Body of pancreas (tissue), 4 donors: ENCODE results near the gene SLC25A13. TPM values are rescaled to one million over a fixed set of nuclear protein-coding genes. Genes with fewer than 3 reads are reported as not detected.

Experiments
- ATAC-seq: fragments of 150-250 bp; one replicate; pipeline ENCODE4 v1.9.1; 2016
- DNase-seq, 4 donors: peaks; one replicate each; pipeline ENCODE4 v3.0.0-alpha.2; 2019
- H3K27ac ChIP-seq, 4 donors: fragments of 200-600 bp; sonication (generic); 1 replicate in 3 of 4; 2 replicates in 1 of 4; pipeline versions ENCODE4 v1.5.1 to v1.6.1; 2016 to 2019; ENCODE audit warnings: mild to moderate bottlenecking in 1 of 4, mixed read lengths in 1 of 4, moderate library complexity in 1 of 4
- H3K27me3 ChIP-seq, 2 donors: fragments of 200-600 bp; sonication (generic); one replicate each; pipeline ENCODE4 v1.6.0; 2016; ENCODE audit warnings: mild to moderate bottlenecking in 1 of 2
- H3K36me3 ChIP-seq, 2 donors: fragments of 200-600 bp; sonication (generic); replicated peaks in 1 of 2; 2 replicates each; pipeline ENCODE4 v1.5.1; 2016; ENCODE audit warnings: low read depth in 2 of 2; ENCODE audit not compliant: insufficient read depth in 1 of 2
- H3K4me1 ChIP-seq: fragments of 200-600 bp; sonication (generic); one replicate; pipeline ENCODE4 v1.6.0; 2016
- H3K4me3 ChIP-seq, 2 donors: fragments of 200-600 bp; sonication (generic); 1 replicate in 1 of 2; 2 replicates in 1 of 2; pipeline ENCODE4 v1.5.1; 2016 to 2019
- H3K9me3 ChIP-seq, 3 donors: fragments of 200-600 bp; sonication (generic); 1 replicate in 2 of 3; 2 replicates in 1 of 3; pipeline ENCODE4 v1.5.1; 2016
- POLR2A ChIP-seq, 3 donors: fragments of 450-650 bp; IDR thresholded peaks; one replicate each; pipeline ENCODE4 v1.6.1; 2016; ENCODE audit warnings: antibody characterized with exemption in 3 of 3, mild to moderate bottlenecking in 2 of 3
- WGBS, 2 donors: methylation state at CpG; one replicate each; pipeline ENCODE4 v1.1.5; 2017; 5-methylcytosine and 5-hydroxymethylcytosine counted together
- intact Hi-C: fragments of 100-400 bp; cut with DNase I; formaldehyde crosslinking; loops from one replicate; pipeline ENCODE4 v1.15.1; 2023
- total RNA-seq, 2 donors: library from RNA; depleted of rRNA; stranded (reverse); fragments of >200 nt; gene quantifications; one replicate each; pipeline ENCODE4 v1.1.0, GENCODE V29; 2016
- TF ChIP-seq, protein P1 (sequence below), 7 experiments: fragments of 450-650 bp in 4 of 7; fragments of 200-600 bp in 3 of 7; sonication (generic) in 3 of 7; IDR thresholded peaks; one replicate each; pipeline ENCODE4 v1.5.1; 2016 to 2019; ENCODE audit warnings: antibody characterized with exemption in 7 of 7

Gene SLC25A13
- total RNA-seq, 2 donors from 2014 or later = 9.6 to 20.1 TPM

DNA sequence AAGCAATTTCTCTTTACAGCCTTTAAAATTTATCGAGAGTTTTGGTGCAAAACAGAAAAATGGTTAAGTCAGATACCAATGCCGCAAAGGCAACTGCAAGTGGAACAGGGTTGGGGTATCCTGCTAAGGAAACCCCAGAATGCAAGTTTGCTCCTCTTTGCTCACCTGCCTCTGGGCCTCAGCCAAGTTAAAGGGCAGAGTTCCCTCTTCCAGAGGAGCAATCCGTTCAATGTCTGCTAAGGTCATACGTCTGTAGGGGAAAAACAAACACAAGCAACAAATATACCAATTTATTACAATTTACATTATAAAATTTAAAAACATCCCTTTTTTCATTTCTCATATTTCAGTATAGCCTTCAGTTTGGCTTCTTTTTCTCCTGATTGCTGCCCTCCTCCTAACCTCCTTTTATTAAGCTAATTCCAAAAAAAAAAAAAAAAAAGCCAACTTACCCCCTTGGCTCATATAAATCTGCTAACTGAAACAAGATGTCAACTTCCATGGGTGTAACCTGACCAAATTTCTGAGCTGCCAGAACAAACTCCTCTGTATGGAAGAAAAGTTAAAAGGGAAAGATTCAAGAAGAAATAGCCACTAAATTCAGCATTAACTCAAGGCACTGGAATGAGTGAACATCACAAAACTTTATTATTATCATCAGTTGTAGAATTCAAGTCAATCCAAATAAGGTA is 132.6 kb downstream of the SLC25A13 start:
- Histone ChIP-seq H3K36me3 (peaks cover 0 to 11% of the 10 kb centered on the region in 2 donors), H3K27me3 (no peaks in the 10 kb centered on the region), H3K4me3 (no peak overlapping the region), H3K27ac (no peak overlapping the region), H3K9me3 (no peaks in the 10 kb centered on the region), H3K4me1 (no peaks in the 10 kb centered on the region)
- TF ChIP-seq, protein P1, sequence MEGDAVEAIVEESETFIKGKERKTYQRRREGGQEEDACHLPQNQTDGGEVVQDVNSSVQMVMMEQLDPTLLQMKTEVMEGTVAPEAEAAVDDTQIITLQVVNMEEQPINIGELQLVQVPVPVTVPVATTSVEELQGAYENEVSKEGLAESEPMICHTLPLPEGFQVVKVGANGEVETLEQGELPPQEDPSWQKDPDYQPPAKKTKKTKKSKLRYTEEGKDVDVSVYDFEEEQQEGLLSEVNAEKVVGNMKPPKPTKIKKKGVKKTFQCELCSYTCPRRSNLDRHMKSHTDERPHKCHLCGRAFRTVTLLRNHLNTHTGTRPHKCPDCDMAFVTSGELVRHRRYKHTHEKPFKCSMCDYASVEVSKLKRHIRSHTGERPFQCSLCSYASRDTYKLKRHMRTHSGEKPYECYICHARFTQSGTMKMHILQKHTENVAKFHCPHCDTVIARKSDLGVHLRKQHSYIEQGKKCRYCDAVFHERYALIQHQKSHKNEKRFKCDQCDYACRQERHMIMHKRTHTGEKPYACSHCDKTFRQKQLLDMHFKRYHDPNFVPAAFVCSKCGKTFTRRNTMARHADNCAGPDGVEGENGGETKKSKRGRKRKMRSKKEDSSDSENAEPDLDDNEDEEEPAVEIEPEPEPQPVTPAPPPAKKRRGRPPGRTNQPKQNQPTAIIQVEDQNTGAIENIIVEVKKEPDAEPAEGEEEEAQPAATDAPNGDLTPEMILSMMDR (IDR thresholded peaks at IDR 0.05) = no peak
- no peak for TF ChIP-seq POLR2A (IDR thresholded peaks at IDR 0.05)
- intact Hi-C loops = no loop called here
- WGBS, 2 donors = 43 to 49% methylated on average over 4 of the region's 4 CpGs
- DNase-seq (no peak), ATAC-seq (no peak)

DNA sequence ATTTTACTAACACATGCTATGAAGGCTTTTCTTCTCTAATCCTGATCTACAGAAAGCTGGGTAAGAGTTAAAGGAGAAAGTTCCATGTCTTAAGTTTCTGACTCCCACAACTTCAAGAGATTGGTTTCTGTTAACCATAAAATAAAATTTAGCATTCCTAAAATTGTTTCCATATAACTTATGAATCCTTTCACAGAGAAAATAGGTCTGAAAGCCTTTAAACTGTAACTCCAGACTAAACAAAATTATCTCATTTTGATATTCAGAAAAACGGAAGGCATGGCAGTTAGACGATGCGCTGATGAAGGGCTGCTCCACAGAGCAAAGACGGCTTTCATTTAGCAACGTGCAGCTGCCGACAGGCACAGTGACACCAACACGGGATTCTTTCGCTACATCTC is 133.3 kb downstream of the SLC25A13 start:
- Histone ChIP-seq H3K9me3 (no peaks in the 10 kb centered on the region), H3K27me3 (no peaks in the 10 kb centered on the region), H3K4me1 (no peaks in the 10 kb centered on the region), H3K4me3 (no peak overlapping the region), H3K27ac (no peak overlapping the region), H3K36me3 (peaks cover 0 to 15% of the 10 kb centered on the region in 2 donors)
- 75 to 81% methylated on average over 8 of the region's 8 CpGs for WGBS, 2 donors
- TF ChIP-seq, protein P1 (IDR thresholded peaks at IDR 0.05) = no peak
- TF ChIP-seq POLR2A (IDR thresholded peaks at IDR 0.05) = no peak
- ATAC-seq (no peak), DNase-seq (no peak)
- intact Hi-C loops = no loop called here

DNA sequence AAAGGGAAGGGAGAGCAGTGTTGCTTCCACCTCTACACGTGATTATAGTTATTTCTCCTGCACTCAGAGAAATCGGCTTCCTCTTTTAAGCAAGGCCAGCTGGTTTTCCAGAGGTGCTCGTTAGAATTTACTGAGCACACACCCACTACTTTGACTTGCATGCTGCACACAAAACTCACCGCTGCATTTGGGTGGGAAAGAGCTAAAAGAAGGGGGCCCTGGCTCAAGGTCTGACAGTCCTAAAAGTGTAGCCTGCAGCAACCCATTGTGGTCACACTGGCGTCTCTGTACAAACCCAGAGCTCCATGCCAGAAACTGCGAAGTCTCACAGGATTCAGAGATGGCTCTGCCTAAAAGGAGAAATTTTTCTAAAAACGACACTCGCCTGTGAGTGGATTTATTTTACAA is 133.7 kb downstream of the SLC25A13 start:
- Histone ChIP-seq H3K9me3 (no peaks in the 10 kb centered on the region), H3K4me1 (no peaks in the 10 kb centered on the region), H3K4me3 (no peak overlapping the region), H3K36me3 (peaks cover 0 to 17% of the 10 kb centered on the region in 2 donors), H3K27ac (no peak overlapping the region), H3K27me3 (no peaks in the 10 kb centered on the region)
- 70 to 85% methylated on average over 8 of the region's 8 CpGs for WGBS, 2 donors
- no peak for TF ChIP-seq POLR2A (IDR thresholded peaks at IDR 0.05)
- TF ChIP-seq, protein P1 (IDR thresholded peaks at IDR 0.05) = no peak
- intact Hi-C loops = no loop called here
- ATAC-seq (no peak), DNase-seq (no peak)

DNA sequence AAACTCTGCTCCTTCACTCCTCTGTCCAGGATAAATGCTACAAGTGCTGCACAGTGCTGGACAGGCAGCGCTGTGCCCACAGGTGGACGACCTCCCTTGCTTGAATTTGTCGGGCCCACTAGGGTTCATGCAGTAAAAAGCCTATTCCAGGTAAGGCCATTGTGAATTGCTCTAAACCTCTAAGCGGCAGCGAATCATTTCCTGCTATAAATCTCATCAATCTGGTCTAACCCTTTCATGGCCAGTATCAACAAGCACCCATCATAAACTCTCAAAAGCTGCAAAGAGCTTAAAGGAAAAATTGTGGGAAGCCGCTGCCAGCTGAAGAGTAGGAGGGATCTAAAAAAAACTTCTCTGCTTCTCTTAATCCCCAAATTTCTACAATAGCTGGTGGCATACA is 134.2 kb downstream of the SLC25A13 start:
- no peaks in the 10 kb centered on the region for H3K27me3 ChIP-seq
- ATAC-seq = no peak
- H3K4me3 ChIP-seq = no peak overlapping the region
- no peak for TF ChIP-seq POLR2A (IDR thresholded peaks at IDR 0.05)
- TF ChIP-seq, protein P1 (IDR thresholded peaks at IDR 0.05) = no peak
- DNase-seq = no peak
- intact Hi-C loops = no loop called here
- WGBS, 2 donors = 84 to 85% methylated on average over 6 of the region's 6 CpGs
- H3K9me3 ChIP-seq = no peaks in the 10 kb centered on the region
- H3K27ac ChIP-seq = no peak overlapping the region
- no peaks in the 10 kb centered on the region for H3K4me1 ChIP-seq
- peaks cover 0 to 14% of the 10 kb centered on the region in 2 donors for H3K36me3 ChIP-seq

DNA sequence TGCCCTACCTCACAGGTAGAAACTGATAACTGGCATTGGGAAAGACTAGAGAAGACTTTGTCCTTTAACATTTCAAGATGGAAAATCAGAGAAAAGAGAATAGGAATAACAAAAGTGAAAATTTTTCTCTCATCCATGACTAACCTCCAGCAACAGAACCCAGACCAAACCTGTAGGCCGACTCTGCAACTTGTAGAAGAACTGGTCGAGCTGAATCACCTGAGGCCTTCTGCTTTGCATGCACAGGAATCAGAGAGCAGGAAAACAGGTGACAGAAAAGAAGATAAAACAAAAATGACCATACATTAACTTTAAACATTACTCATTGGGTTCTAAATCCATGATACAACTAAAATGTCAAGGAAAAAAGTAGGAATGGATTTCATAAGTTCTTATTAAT is 137.1 kb downstream of the SLC25A13 start:
- DNase-seq = no peak
- H3K27me3 ChIP-seq = no peaks in the 10 kb centered on the region
- peaks cover 0 to 8% of the 10 kb centered on the region in 2 donors for H3K36me3 ChIP-seq
- TF ChIP-seq POLR2A (IDR thresholded peaks at IDR 0.05) = no peak
- TF ChIP-seq, protein P1 (IDR thresholded peaks at IDR 0.05) = no peak
- no peak overlapping the region for H3K4me3 ChIP-seq
- 92 to 93% methylated on average over 2 of the region's 2 CpGs for WGBS, 2 donors
- intact Hi-C loops = no loop called here
- no peak for ATAC-seq
- no peaks in the 10 kb centered on the region for H3K9me3 ChIP-seq
- no peak overlapping the region for H3K27ac ChIP-seq
- H3K4me1 ChIP-seq = no peaks in the 10 kb centered on the region
